Activated CD4-positive, alpha-beta T cell treated with anti-CD3 and anti-CD28 coated beads for 48 hours (primary cell): ENCODE results near the gene CLTA.
"Not testable (repeated sequence)": the region's sequence is repeated elsewhere in the genome, so short reads cannot be mapped to it uniquely, and the experiment has no call there.

ENCODE experiments used
- DNase-seq: peaks from one replicate; pipeline ENCODE4 v3.0.0-alpha.2; 2020

The CLTA gene

DNA sequence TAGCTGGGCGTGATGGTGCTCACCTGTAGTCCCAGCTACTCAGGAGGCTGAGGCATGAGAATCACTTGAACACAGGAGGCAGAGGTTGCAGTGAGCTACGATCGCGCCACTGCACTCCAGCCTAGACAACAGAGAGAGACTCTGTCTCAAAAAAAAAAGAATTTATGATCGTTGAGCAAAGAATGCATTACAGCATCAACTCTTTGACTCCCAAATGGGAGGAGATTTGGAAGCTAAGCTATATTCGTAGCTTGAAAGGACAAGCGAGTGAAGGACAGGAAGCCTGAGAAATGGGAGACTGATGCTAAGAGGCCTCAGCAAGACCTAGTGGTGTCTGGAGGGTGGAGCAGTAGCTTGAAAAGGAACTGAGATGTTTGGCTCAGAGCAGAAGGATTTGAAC lies 31.8 kb upstream of the CLTA start:
- DNase-seq, result no peak

DNA sequence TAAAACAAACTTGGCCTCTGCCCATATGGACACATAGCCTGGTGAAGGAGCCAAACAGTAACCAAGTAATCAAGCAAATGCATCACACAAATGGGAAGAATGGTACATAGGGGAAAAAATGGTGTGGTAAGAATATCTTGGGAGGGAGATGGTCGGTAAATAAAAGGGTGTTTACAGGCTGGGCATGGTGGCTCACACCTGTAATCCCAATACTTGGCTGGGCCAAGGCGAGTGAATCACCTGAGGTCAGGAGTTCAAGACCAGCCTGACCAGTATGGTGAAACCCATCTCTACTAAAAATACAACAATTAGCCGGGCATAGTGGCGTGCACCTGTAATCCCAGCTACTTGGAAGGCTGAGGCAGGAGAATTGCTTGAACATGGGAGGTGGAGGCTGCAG lies 31.2 kb upstream of the CLTA start:
- DNase-seq, result not testable (repeated sequence)

DNA sequence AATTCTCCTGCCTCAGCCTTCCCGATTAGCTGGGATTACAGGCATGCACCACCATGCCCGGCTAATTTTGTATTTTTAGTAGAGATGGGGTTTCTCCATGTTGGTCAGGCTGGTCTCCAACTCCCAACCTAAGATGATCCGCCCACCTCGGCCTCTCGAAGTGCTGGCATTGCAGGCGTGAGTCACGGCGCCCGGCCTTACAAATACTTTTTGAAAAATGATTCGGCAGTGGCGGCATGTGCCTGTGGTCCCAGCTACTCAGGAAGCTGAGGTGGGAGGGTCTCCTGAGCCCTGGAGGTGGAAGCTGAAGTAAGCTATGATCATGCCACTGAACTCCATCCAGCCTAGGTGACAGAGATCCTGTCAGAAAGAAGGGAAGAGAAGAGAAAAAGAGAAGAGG lies 30.6 kb upstream of the CLTA start:
- not testable (repeated sequence) for DNase-seq

DNA sequence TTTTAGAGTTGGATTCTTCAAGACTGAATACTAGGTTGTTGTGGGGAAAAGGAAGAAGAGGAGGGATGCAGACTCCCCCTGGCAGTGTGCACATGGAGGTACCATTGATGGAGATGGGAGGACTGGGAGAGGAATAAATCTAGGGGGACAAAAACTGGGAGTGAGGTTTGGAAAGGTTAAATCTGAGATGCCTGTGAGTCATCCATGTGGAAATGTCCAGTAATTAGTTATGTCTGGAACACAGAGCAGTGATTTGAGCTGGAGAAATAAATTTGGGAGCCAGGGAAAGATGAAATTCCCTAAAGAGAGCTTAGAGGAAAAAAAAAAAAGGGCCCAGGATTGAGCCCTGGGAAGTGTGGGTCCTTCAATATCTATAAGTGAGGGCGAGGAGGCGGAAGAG lies 29.5 kb upstream of the CLTA start:
- DNase-seq, result no peak

DNA sequence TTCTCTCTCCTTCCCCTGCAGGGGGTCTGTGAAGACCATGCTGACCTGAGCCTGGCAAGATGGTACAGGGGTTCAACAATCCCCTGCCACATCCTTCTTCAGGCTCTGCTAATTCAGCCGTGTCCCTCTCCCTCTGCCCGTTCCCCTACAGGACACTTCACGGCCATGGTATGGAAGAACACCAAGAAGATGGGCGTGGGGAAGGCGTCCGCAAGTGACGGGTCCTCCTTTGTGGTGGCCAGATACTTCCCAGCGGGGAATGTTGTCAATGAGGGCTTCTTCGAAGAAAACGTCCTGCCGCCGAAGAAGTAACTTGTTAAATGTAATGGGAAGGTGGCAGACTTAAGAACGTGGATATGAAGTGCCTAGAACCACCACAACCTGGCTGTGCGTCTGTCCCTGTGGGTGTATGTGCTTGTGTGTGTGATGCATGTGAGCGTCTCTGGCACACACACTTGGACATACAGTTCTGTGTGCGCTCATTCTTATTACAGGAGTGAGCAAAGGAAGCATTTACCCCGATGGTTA lies 28.4 kb upstream of the CLTA start:
- no peak for DNase-seq

DNA sequence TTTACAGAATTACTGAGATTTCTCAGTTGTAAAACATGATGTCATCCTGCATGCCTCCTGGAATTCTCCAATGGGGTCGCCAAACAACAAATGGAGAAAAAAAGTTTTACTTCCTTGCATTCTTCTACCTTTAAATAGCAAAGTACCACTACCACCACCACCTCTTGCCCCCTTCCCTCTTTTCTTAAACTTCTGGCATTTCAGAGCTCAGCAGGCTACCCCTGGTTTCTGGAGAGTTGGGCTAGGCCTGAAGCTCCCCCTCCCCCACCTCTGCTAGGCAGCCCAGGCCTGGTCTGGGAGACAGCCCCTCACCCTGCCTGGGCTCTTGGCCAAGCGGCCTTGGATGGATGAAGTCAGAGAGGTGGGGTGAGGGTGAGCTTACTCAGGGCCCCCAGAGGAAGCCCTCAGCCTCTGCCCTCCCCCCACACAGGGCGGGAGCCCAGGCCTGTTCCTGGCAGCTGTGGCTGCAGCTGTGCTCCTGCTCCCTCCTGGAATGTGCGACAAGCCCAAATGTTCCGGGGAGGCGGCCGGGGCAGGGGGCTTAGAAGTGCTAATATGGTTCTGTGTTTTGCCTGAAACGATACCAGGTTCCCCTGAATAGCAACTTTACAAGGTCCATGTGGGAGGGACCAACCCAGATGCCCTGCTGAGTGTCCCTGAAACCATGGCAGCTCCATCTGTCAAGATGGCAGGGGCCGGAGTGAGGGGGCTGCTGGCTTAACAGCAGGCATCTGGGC lies 27.5 kb upstream of the CLTA start:
- DNase-seq, result no peak

DNA sequence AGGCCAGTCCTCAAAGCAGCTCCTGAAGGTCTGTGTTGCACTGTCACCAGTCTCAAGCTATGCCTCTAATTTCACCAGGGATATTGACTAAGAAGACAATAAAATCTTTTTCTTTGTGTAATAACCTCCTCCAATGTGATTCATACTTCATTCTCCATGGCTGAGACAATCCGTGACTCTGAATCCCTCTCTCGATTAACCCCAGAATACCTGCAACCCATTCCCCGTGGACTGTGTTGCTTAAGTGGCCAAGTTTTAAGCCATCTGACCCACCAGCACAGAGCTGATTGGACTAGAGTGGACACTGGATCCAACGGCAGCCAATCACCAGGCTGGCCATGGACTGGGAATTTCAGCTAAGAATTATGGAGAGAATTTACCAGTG lies 26.9 kb upstream of the CLTA start:
- no peak for DNase-seq

DNA sequence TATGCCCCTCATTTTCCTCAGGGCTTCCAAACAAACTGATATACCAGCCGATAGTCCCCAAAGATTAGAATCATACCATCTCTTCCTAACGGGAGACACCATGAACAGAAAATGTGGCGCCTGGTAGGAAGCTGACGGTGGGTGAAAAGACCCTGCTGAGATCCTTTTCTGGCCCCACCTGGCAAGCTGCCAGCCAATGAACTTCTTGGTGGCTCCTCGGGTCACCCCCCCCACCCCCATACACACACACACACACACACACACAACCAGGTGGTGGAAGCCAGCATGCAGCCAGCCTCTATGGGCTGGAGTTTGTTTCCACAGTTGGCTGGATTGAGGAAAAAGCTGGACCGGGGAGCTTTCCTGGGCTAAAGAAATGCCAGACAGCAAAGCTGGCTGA lies 26.3 kb upstream of the CLTA start:
- DNase-seq, result no peak

DNA sequence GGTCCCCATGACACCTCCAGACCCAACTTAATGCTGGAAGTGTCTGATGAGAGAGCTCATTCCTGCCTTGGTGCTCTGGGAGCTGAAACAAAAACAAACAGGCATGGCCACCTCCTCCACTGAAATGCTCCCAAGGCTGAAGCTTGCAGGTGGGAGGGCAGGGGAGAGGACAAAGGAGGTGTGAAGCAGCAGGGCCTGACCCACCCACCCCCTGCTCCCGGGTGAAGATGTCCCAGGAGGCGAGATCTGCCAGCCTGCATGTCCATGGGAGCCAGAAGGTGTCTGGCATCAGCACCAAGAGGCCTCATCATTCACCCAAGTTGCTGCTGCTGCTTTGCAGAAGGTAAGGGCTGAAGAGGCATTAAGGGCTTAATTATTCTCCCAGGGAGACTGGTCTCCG lies 25.7 kb upstream of the CLTA start:
- no peak for DNase-seq

DNA sequence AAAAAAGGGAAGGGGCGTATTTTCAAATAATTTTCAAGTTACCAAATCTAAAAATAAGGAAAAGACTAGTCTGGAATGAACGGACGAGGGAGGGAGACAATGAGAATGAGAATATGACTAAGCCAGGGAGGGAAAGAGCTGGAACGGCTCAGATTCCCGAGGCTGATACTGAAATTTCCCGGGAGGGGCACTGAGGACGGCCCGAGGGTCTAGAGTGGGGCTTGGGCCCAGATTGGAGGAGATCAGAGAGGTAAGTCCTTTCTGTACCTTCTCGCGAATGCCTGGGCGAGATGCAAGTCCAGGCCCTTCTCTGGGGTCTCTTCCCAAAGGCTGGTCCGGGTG lies 24.9 kb upstream of the CLTA start:
- DNase-seq, result no peak

DNA sequence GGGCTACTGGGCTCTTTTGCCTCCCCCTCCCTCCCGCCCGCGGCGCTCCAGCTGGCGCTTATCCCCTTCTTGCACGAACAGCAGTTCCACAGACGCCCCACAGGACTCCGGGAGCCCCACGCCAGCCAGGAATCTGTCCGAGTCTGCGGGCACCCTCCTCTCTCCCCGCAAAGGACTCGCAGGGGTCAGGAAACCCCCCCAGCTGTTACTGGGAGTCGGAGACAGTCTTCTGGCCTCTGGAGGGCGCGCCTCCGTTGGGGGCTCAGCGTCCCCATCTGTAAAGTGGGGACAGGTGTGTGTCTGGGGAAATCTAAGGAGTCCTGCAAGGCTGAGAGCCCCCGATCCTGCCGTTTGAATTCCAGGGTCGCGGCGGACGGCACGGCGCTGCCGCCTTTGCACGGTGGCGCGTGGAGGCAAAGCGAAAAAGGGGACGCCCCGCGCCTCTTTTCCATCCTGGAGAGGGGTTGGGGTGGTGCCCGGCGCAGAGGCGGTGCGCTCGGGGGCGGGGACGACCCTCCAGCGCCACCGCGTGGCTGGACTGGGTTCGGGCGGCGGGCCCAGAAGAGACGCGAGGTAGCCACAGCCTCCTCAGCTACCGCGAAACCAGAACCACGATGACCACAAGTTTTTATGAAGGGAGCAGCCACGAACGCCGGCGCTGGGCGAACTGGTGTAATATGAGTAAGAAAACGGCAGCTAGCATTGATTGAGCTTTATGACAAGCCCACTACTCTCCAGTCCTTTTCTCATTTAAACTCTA lies 24.4 kb upstream of the CLTA start:
- peak; percentile 88 for DNase-seq

DNA sequence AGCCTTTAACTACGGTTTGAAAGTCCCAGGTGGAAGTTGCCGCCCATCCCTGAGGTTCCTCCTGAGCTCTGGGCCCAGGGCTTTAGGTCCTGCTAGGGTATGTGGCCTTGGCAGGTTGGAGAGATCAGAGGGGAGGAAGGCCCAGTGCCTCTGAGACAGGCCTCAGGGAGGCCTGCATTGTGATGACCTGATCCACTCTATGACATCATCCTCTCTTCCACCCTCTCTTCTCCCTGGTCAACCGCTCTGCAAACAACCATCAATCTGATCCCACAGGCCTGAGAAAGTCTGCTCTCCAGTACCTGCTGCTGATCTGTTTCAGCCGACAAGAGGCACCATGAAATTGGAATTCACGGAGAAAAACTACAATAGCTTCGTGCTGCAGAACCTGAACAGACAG lies 21.6 kb upstream of the CLTA start, which contains the start of gene CCIN:
Gene CCIN (plus strand): TSS at position 223 of the 400 bp plus-strand sequence. CDS start 115 bp downstream, at position 338.
- no peak for DNase-seq

DNA sequence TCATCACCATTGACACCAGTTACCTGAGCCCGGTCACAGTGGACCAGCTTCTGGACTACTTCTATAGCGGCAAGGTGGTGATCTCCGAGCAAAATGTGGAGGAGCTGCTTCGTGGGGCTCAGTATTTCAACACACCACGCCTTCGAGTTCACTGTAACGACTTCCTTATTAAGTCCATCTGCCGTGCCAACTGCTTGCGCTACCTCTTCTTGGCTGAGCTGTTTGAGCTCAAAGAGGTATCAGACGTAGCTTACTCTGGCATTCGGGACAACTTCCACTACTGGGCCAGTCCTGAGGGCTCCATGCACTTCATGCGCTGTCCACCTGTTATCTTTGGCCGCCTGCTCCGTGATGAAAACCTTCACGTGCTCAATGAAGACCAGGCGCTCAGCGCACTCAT lies 21.0 kb upstream of the CLTA start:
- DNase-seq, result no peak

DNA sequence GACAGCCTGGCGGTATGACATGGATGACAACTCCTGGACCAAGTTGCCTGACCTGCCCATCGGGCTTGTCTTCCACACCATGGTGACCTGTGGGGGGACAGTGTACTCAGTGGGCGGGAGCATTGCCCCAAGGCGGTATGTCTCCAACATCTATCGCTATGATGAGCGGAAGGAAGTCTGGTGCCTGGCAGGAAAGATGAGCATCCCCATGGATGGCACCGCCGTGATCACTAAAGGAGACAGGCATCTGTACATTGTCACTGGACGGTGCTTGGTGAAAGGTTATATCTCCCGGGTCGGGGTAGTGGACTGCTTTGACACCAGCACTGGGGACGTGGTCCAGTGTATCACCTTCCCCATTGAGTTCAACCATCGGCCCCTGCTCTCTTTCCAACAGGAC lies 20.2 kb upstream of the CLTA start:
- no peak for DNase-seq

DNA sequence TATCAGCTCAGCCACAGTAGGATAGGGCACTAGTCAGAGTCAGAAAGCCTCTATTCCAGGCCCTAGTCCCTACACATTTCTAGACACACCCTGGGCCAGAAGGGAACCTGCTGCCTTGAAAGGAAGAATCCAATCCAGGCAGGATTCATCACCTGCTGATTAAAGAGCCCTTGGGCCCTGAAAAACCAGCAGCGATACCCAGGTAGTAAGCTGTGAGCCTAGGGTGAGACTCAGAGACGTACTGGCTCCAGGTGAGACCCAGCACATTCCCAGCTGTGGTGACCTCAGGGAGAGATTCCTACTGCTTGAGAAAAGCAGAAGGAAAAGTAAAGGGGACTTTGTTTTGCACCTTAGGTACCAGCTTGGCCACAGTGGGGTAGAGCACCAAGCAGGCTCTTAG lies 16.9 kb upstream of the CLTA start:
- no peak for DNase-seq

DNA sequence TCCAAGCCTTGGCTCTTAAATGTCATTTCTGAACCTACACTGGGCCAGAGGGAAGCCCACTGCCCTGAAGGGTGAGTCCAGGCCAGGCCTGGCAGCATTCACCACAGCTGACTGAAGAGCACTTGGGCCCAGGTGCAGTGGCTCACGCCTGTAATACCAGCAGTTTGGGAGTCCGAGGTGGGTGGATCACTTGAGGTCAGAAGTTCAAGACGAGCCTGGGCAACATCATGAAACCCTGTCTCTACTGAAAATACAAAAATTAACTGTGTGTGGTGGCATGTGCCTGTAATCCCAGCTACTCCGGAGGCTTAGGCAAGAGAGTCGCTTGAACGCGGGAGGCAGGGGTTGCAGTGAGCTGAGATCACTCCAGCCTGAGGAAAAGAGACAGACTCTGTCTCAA lies 16.4 kb upstream of the CLTA start:
- no peak for DNase-seq

DNA sequence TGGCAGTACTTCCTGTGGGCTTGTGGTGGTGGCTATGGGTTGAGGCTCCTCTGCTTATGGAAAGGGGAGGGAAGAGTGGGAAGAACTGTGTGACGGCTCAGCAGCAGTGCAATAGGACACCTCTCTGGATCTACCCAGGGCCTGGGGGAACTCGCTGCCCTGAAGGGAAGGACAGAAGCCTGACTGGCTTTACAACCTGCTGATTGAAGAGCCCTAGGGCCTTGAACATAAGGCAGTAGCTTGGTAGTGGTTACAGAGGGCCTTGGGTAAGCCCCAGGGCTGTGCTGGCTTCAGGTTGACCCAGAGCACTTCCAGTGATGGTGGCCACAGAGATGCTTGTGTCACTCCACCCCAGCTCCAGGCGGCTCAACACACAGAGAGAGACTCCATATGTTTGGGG lies 16.0 kb upstream of the CLTA start:
- DNase-seq, result no peak

DNA sequence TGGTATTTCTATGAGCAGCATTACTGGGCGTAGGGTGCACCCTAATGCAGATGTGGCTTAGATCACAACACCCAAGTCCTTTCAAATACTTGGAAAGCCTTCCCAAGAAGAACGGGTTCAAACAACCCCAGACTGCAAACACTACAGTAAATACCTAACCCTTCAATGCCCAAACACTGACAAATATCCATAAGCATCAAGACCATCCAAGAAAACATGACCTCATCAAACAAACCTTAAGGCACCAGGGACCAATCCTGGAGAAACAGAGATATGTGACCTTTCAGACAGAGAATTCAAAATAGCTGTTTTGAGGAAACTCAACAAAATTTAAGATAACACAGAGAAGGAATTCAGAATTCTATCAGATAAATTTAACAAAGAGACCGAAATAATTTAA lies 15.5 kb upstream of the CLTA start:
- DNase-seq, result not testable (repeated sequence)

DNA sequence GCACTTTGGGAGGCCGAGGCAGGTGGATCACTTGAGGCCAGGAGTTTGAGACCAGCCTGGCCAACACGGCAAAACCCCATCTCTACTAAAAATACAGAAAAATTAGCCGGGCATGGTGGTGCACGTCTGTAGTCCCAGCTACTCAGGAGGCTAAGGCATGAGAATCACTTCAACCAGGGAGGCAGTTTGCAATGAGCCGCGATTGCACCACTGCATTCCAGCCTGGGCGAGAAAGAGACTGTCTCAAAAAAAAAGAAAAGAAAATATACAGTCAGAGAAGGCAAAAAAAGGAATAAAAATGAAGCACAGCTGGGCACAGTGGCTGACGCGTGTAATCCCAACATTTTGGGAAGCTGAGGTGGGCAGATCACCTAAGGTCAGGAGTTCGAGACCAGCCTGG lies 14.2 kb upstream of the CLTA start:
- not testable (repeated sequence) for DNase-seq

DNA sequence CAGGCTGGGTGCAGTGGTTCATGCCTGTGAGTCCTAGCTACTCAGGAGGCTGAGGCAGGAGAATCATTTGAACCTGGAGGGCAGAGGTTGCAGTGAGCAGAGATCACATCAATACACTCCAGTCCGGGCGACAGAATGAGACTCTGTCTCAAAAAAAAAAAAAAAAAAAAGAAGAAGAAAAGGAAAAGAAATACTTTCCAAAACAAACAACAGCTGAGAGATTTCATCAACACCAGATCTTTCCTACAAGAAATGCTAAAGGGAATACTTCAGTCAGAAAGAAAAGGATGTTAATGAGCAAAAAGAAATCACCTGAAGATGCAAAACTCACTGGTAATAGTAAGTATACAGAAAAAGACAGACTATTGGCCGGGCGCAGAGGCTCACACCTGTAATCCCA lies 13.2 kb upstream of the CLTA start:
- no peak for DNase-seq

DNA sequence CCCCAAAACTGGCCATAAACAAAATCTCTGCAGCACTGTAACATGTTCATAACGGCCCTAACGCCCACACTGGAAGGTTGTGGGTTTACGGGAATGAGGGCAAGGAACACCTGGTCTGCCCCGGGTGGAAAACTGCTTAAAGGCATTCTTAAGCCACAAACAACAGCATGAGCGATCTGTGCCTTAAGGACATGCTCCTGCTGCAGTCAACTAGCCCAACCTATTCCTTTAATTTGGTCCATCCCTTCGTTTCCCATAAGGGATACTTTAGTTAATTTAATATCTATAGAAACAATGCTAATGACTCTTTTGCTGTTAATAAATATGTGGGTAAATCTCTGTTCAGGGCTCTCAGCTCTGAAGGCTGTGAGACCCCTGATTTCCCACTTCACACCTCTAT lies 10.5 kb upstream of the CLTA start:
- DNase-seq, result not testable (repeated sequence)

DNA sequence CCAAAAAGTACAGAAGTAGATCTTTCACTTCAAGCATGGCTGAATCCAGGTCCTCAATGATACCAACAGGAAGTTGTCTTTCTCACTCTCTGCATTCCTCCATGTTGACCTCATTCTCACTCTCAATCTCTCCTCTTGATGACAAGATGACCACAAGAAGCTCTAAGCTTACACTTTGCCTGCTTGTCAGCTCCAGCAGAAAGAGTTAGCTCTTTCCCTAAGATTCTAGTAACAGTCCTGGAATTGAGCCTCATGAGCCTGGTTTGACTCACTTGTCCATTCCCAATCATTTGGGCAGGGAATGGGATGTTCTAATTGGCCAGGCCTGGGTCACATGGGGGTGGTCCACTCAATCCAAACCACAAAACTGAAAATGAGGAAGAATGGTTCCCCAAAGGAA lies 3.3 kb upstream of the CLTA start:
- no peak for DNase-seq

DNA sequence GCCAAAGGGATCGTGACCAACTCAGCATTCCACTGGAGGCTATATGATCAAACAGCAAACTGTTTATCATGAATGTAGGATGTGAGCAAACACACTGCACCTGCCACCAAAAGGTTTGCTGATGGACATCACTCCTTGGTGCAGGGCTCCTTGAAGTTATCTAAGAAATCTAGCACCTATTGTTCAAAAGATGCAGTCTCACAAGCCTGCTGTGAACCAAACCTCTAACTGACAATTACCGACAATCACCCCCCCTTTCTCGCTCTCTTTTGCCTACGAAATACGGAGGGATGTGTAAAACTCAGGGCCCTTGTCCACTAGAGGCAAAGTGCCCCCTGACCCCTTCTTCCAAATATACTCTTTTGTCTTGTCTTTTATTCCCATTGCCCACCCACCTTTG lies 2.5 kb upstream of the CLTA start:
- no peak for DNase-seq

DNA sequence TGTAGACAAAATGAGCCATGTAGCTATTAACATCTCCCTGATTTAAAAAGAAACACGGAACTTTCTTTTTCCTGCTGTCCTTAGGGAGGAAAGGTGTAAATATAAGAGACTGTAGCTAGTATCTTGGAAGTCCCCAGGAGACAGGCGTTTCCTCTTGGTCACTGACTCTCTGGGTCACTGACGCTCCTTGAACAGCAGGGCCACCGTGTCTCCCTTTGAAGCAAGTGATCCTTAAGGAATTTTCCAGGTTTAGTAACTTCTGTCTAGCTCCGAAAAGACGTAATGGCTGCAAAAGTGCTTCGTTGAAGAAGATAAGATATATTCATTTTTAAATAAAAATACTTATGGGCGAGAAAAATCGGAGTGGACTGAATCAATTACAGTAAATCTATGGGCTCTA lies 745 bp upstream of the CLTA start:
- DNase-seq, result no peak

DNA sequence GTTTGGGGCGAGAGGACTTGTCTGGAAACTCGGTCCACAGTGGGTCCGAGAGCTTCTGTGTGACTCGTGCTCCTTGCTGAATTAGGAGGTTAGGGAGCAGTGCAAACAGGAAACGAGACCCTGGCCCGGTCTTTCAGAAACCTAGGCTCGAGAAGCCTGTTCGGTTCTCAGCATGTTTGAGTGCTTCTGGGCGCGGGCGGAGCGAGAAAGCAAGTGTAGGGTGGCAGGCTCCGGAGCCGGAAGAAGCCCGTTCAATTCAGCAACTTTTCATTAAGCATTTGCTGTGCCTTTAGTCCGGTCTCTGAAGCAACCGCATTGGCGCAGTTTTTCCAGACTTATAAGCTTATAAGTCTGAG lies 547 bp downstream of the CLTA start:
- peak; percentile 57 for DNase-seq
